RCC 7860 (cell line): ENCODE data around the gene AFMID.
"Not testable (repeated sequence)": the region's sequence is repeated elsewhere in the genome, so short reads cannot be mapped to it uniquely, and the experiment has no call there.

ENCODE experiments used
- DNase-seq: peaks from one replicate; pipeline ENCODE4 v3.0.0-alpha.2; 2015; ENCODE audit warnings: low spot score
- FAIRE-seq: peaks from 2 replicates; lab custom pipeline; 2012; peaks lifted over from hg19 to GRCh38; lab: Jason Lieb, UNC

The AFMID gene, protein sequence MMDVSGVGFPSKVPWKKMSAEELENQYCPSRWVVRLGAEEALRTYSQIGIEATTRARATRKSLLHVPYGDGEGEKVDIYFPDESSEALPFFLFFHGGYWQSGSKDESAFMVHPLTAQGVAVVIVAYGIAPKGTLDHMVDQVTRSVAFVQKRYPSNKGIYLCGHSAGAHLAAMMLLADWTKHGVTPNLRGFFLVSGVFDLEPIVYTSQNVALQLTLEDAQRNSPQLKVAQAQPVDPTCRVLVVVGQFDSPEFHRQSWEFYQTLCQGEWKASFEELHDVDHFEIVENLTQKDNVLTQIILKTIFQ

DNA sequence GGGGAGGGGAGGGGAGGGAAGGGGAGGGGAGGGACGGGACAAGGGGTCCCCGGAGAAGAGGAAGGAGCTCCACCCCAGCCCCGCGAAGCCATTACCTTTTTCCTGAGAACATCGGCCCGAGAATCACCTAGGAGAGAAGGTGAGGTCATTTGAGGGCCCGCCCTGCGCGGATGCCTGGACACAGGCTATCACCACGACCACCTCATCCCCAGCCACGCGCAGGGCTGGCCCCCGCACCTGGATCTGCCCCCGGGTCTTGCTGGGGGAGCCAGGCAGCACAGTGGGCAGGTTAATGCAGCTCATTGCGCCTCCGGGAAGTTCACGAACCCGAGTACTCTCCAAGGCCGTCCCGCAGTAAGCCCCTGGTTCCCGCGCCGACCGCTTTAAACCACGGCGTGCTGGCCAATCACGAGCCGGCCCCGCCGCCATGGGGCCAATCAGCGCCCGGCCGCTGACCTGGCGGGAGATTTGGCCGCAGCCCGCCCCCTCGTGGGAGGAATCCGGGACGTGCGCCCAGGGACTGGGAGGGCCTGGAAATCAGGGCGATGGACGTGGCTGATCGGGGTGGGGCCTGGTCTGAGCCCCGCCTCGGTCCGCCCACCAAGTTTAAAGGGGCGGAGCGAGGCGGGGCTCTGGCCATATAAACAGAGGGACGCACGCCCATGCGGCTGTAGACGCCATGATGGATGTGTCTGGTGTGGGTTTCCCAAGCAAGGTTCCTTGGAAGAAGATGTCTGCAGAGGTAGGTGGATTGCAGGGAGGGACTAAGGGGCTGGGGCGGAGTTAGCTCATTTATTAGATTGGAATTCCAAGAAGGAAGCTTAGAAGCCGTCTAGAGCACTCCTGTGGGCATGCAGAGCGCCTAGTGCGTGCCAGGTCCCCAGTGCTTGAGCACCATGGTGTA lies at the start of gene AFMID, which contains the start of gene TK1:
Gene AFMID, plus strand, starts transcription at position 671 of the 904 bp plus-strand sequence. Its CDS starts 9 bp downstream, at position 680.
Gene TK1, minus strand, starts transcription at position 361 of the 904 bp plus-strand sequence. Its CDS starts 58 bp downstream, at position 303.
- peak; percentile 89 for FAIRE-seq
- DNase-seq, result peak; percentile 94

DNA sequence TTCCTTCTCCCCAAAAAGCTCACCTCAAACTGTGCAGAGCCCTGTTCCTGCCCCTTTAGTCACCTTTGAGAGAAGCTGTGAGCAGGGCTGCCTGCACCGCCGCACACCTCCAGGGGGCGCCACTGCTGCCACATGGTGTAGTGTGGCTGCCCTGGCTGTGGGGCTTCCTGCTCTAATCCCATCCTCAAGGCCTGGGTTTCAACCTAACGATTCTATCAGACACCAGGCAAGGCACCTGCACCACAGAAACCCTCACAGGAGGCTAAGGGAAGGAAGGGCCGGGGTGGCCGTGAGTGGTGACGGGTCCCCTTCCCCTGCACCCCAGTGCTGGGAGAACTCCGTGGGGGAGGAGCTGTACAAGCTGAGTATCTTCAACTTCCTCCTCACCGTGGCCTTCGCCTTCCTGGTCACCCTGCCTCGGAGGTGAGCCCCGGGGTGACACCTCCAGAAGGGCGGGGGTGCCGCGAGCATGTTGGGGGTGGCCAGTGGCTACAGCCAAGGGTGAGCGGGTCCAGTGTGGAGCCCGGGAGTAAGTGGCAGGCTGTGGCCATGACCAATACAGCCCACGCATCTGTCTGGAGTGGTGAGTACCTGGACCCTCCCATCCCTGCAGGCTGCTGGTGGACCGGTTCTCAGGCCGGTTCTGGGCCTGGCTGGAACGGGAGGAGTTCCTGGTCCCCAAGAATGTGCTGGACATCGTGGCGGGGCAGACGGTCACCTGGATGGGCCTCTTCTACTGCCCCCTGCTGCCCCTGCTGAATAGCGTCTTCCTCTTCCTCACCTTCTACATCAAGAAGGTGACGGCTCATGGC lies 49.6 kb upstream of the AFMID start:
- DNase-seq (no peak), FAIRE-seq (no peak)

DNA sequence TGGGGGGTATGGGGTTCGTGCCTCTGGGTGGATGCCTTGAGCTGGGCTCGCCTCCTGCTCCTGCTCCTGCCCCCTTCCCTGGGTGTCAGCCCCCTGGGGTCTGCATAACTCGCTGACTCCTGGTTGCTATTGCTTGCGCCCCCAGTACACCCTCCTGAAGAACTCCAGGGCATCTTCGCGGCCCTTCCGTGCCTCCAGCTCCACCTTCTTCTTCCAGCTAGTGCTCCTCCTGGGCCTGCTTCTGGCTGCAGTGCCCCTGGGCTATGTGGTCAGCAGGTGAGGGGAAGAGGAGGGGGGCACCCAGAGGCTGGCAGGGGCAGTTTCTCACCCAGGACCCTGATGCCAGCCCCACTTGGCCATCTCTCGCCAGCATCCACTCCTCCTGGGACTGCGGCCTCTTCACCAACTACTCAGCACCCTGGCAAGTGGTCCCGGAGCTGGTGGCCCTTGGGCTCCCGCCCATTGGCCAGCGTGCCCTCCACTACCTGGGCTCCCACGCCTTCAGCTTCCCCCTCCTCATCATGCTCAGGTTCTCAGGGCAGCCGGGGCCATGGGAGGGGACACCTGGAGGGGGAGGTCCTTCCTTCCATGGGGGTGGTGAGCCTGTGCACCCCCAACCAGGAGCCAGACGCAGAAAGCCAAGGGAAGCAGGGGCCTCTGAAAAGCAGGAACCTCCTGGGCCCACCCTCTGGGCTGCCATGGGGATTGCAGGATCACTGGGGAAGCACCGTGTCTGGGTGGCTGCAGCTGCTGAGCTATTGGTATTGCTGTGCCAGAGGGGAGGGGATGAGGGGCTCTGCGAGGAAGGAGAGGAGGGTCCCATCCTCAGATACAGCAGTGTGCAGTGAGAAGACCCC lies 48.7 kb upstream of the AFMID start:
- DNase-seq, result no peak
- no peak for FAIRE-seq

DNA sequence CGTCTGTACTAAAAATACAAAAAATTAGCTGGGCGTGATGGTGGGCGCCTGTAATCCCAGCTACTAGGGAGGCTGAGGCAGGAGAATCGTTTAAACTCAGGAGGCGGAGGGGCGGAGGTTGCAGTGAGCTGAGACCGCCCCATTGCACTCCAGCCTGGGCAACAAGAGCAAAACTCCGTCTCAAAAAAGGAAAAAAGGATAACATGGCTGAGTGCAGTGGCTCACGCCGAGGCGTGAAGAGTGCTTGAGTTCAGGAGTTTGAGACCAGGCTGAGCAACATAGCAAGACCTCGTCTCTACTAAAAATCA lies 47.3 kb upstream of the AFMID start:
- FAIRE-seq, result not testable (repeated sequence)

DNA sequence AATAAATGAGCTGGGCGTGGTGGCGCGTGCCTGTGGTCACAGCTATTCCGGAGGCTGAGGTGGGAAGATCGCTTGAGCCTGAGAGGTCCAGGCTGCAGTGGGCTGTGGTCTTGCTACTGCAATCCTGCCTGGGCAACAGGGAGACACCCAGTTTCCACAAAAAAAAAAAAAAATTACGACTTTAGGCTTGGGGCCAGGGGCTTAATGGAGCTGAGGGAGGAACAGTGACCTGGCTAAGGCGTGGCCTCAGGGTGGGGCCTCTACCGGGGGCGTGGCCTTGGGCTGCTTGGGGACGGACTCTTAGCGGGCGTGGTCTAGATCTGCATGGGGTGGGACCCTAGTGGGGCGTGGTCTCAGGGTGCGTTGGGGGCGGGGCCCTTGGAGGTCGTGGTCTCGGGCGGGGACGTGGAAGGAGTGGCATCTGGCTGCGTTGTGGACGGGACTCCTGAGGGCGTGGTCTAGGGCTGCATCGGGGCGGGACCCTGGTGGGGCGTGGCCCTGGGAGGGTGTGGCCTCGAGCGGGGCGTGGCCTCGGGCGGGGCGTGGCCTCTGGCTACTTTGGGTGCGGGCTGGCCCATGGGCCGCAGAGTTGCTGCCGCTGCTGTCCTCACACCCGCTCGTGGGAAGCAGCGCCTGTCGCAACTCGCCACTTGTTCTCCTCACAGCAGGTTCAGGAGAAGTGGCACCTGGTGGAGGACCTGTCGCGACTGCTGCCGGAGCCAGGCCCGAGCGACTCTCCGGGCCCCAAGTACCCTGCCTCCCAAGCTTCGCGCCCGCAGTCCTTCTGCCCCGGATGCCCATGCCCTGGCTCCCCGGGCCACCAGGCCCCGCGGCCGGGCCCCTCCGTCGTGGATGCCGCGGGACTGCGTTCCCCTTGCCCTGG lies 46.8 kb upstream of the AFMID start:
- no peak for FAIRE-seq
- peak; percentile 36 for DNase-seq

More for the DNA sequence above, 47.3 kb upstream of the AFMID start:
- not testable (repeated sequence) for DNase-seq

DNA sequence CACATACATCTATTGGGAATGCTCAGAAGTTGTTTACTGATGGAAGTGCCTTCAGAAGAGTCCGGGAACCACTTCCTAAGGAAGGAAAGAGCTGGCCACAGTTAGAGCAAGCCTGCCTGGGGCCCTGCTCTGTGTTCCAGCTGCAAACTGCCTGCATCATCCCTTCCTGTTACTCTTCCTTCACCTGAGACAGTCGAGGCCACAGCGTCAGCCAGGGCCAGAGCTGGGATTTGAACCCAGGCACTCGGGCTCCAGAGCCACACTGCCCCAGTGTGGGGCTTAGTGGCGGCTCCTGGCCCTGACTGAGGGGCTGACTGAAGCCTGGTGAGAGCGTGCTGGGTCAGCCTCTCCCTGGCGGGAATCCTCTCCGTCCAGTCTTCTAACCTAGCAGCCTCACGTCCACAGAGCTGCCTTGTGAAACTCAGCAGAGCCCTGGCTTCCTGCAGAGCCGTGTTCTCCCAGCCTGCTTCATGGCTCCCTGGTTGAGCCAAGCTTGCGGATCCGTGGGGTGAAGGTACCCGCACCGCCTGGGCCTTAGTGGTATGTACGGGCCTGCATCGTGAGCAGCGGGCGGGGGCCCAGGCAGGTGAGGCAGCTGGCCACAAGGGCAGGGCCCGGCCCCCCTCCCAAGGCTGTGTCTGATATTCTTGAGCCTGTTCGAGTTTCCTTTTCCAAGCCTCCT lies 45.6 kb upstream of the AFMID start:
- FAIRE-seq (no peak), DNase-seq (no peak)

DNA sequence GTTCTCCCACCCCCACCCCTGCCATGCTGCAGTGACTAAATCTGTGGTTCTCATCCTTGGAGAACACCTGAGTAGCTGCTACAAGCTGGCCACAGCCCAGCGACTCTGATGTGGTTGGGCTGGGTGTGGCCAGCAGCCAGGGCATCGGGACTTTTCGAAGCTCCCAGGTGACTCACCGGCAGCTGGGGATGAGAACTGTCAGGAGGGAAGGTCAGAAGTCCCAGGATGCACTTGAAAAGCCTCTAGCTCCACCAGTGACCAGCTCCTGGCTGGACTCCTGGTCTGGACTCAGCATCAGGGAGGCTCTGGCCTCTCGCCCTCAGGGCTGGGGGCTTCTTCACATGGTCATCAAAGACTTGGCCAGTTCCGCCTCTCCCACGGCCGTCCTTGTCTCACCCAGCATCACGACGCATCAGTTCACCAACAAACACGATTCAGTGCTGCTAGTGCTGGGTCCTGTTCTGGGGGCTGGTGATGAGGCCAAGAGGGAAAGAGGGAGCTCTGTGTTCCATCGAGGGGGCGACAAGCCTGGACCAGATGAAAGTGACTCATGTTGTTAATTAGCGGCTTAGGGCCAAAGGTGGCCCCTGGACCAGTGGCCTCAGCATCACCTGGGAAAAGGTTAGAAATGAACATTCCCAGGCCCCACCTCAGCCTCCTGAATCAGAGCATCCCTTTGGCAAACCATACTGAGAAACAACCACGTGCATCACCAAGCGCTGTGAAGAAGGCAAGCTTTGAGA lies 44.9 kb upstream of the AFMID start:
- DNase-seq, result peak; percentile 90
- peak; percentile 84 for FAIRE-seq

DNA sequence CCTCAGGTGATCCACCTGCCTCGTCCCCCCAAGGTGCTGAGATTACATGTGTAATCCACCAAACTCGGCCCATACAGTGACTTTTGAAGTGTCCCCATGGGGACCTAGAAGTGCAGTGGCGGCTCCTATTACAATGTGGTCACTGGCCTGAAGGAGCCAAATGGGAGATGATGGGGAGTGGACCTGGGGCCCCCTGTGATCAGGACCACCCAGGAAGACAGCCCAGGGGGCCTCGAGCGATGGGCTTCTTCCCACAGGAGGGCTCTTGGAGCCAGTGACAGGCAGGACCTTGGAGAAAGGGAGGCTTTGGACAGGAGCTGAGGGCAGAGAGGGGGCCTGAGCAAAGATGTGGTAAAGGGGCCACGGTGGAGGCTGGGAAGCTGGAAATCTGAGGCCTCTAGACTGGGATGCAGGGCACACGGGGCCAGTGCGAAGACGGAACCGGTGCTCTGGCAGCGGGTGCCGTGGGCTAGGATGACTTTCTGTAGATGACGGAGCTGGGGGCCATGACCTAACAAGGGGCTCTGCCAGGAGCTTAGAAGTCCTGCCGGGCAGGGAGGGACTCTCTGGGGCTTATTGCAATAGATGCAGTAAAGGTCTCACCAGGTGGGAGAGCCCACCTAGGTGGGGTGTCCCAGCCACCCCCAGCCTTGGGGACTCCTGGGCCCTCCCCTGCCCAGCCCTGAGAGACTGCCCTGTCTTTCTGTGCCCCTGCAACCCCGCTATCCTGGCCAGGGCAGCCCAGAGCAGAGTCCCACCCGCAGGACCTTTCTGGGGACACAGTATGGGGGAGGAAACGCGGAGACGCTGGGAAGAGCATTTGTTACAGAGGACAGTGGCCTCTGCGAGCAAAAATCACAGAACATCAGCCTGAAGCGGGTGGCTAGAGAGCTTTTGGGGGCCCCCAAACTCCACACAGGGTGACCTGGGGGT lies 43.7 kb upstream of the AFMID start:
- FAIRE-seq, result no peak
- DNase-seq, result no peak

DNA sequence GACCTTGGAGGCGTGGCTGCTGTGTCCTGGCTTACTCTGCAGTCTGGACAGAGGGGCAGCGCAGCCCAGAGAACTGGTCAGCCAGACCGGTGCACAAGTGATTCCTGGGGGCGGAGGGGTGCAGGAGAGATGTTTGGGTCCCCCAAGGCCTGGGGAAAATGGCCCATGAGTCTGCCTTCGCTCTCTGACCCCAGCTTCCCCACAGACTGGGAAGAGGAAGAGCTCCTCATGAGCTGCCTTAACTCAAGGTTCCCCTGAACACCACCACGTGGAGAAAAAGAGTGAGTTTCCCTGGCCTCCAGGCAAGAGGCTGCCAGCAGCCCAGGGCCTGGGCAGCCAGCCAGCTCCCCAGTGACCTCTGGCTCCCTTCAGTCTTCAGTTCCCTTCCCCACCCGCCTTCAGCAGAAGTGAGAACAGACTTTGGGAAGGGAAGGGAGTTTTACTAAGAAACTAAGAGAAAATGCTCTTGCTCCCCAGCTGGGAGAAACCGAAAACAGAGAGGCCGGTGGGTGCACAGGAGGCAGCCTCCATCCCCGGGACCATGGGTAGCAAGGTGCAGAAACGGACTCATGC lies 42.9 kb upstream of the AFMID start:
- peak; percentile 44 for DNase-seq
- no peak for FAIRE-seq

DNA sequence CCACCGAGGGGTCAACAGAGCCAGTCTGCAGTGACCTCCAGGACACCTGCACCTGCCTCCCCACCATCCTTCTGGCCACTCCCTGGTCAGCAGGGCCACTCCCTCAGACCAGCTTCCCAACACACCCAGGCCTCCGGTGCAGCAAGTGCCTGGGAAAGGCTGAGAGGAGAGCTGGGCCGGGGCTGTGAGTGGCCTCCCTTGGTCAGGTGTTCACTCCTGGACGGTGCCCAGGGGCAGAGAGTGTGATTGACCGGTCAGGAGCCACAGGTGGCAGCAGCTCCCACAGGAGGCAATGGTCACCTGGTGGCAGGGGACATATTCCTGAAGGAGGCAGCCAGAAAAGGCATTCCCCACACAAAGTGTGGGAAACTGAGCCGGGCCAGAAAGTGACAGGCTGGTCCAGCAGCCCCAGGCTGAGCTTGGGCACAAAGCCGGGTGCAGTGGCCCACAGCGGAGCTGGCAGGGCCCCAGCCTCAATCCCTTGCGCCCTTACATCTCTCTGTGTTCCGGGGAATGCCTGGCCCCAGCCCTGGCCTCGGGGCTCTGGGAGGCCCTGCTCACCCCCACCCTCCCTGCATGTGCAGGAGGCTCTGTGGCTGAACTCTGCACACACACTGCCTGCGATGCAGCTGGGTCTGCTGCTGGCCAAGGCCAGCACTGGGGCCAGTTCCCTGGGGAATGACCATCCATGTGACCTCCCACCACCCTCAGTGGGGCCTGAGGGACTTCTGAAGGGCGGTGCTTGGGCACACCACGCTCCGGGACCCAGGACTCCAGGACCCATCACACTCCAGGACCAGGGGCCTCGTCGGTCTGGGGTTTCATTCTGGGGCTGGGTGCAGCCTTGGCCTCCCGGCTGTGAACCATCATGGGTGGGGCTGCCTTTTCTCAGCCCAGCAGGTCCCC lies 42.2 kb upstream of the AFMID start:
- no peak for FAIRE-seq
- no peak for DNase-seq

DNA sequence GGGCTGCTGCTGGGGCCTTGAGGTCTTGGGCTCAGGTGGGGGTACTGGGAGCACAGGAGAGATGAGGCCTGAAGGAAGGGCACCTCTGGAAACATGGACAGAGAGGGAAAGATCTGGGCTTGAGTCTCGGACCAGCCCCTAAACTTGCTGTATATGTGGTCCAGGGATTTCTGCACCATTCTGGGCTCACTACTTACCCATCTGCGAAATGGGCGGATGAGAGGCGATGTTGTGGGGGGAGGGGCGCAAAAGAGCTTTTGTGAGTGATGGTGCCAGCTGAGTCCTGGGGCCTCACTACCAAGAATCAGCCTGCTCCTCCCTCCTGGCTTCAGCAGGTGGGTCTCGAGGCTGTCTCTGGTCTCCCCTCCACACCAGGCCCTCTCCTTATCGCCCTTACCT lies 40.7 kb upstream of the AFMID start:
- FAIRE-seq, result no peak
- no peak for DNase-seq

DNA sequence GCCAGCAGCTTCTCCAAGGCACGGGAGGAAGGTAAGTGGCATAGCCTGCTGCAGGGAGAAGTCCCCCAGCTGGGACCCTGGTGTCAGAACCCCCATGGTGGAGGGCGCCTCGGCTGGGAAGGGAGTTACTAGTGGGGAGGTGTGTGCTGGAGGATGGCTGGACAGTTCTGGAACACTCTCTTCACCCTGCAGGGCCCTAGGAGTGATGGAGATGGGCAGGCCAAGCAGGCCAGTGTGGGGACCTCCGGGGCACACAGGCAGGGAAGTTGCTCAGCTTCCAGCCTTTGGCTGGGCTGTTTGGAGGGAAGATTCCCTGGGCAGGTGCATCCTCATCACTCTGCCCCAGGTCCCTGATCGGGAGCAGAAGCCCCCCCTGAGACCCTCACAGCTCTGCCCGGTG lies 40.3 kb upstream of the AFMID start:
- no peak for DNase-seq
- no peak for FAIRE-seq

DNA sequence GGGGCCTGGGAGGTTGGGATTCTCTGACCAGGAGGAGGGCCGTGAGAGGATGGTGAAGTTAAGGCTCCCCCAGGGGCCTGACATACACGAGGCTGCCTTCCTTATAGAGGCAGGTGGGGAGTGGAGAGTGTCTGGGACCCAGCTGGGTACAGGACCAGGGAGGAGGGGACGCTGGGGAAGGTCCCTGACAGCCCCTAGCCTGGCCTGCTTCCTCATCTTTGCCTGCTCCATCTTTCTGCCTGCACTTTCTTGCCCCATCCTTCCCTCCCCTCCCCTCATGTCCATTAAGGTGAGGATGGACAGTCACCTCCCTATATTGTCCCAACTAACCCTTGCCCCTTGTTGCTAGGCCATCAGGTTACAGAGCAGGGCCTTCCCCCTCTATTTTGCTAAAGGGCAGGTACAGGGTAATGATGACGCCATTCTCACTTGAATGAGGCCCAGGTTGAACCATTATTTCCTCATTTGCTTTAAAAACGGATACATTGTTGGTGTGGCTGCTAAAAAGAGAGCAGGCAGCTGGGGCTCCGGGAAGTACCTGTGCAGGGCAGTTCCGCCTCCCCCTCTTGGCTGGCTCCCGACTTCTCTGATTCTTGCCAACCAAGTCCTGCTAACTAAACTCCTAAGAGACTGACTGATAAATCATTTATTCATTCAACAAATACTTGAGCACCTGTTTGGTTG lies 39.7 kb upstream of the AFMID start:
- FAIRE-seq (no peak), DNase-seq (no peak)

DNA sequence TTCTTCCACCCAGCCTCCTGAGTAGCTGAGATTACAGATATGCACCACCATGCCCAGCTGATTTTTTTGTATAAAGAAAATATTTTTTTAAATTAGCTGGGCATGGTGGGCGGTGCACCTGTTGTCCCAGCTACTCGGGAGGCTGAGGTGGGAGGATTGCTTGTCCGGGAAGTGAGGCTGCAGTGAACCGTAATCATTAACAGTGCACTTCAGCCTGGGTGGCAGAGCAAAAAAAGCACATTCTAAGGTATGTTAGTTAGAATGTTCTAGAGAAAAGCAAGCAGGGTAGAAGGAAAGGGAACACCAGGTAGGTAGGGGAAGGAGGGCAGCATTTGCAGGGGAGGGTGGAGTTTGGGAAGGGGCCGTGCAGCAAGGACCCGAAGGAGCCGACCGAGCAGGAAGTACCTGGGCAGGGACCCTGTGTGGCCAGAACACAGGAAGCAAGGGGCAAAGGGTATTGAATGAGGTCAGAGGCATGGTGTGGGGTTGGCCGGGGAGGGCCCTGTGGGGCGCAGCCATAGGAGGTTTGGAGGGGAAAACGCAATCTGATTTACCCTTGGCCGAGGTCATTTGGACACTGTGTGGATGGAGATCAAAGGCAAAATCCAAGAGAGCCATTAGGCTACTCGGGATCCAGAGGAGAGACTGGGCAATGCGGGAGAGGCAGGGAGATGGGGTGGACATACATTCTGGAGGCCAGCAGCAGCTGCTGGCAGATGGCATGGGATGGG lies 38.7 kb upstream of the AFMID start:
- FAIRE-seq, result no peak
- DNase-seq, result no peak
